HepG2 (cell line): ENCODE results near the gene ITGAE. TPM values are rescaled to one million over a fixed set of nuclear protein-coding genes. Genes with fewer than 3 reads are reported as not detected.

Experiments used
- ATAC-seq: fragments of 200-7000 bp; cut with Tn5 transposase; 3 replicates; pipeline ENCODE4 v1.9.1; 2020; ENCODE audit warnings: mild to moderate bottlenecking, moderate library complexity
- BruUV-seq: library from RNA; stranded (reverse); fragments of 400-500 nt; replicated peaks from 2 replicates; lab custom pipeline; 2021; lab: Mats Ljungman, UMichigan
- CTCF ChIA-PET: fragments of 300-600 bp; formaldehyde crosslinking; extraction: SDS; loops from one replicate; lab custom pipeline; 2021; ENCODE audit warnings: low total read pairs, inconsistent platforms, low intra/inter-chr PET ratio; lab: Yijun Ruan, JAX
- POLR2A ChIA-PET: fragments of 350-600 bp; sonication (Branson Sonifier 250); formaldehyde crosslinking; loops from one replicate; lab custom pipeline; 2020; ENCODE audit warnings: antibody characterized with exemption, inconsistent platforms; lab: Yijun Ruan, JAX
- DNase-seq: peaks from one replicate; pipeline ENCODE4 v3.0.0-alpha.2; 2015; ENCODE audit warnings: low spot score
- FAIRE-seq: peaks from 3 replicates; lab custom pipeline; 2011; peaks lifted over from hg19 to GRCh38; lab: Jason Lieb, UNC
- H2AFZ ChIP-seq: one replicate; pipeline ENCODE4 v1.6.1; 2011; ENCODE audit warnings: low read length, inconsistent platforms
- H3K27ac ChIP-seq: fragments of 300-600 bp; 3 replicates; pipeline ENCODE4 v1.8.0; 2011; ENCODE audit warnings: mixed run types, mild to moderate bottlenecking, mixed read lengths, low read length, inconsistent platforms; ENCODE audit not compliant: insufficient read depth; ENCODE audit errors: extremely low read length
- H3K27me3 ChIP-seq, 2 experiments: fragments of 200-600 bp in 1 of 2; 2 replicates in 1 of 2; 3 replicates in 1 of 2; pipeline versions ENCODE4 v1.6.0 to v1.8.0; 2011; ENCODE audit warnings: low read length in 2 of 2, mild to moderate bottlenecking in 2 of 2, moderate library complexity in 2 of 2, inconsistent platforms in 1 of 2; ENCODE audit not compliant: insufficient read depth in 2 of 2, control insufficient read depth in 1 of 2
- H3K36me3 ChIP-seq, 2 experiments: fragments of 200-600 bp in 1 of 2; replicated peaks in 1 of 2; 2 replicates in 1 of 2; 3 replicates in 1 of 2; pipeline versions ENCODE4 v1.5.1 to v1.8.0; 2011; ENCODE audit warnings: low read length in 2 of 2, inconsistent platforms in 1 of 2; ENCODE audit not compliant: insufficient read depth in 2 of 2, control insufficient read depth in 1 of 2
- H3K4me1 ChIP-seq: 2 replicates; pipeline ENCODE4 v1.5.1; 2012; ENCODE audit warnings: low read length, inconsistent platforms; ENCODE audit not compliant: insufficient read depth
- H3K4me2 ChIP-seq: 2 replicates; pipeline ENCODE4 v1.6.0; 2011; ENCODE audit warnings: low read depth, low read length, inconsistent platforms
- H3K4me3 ChIP-seq, 3 experiments: fragments of 200-600 bp in 1 of 3; sonication (generic), shearing (Covaris generic) in 1 of 3; replicated peaks in 1 of 3; 2 replicates each; pipeline ENCODE4 v1.5.1; 2011 to 2016; ENCODE audit warnings: low read length in 3 of 3, inconsistent platforms in 2 of 3, low read depth in 2 of 3, mild to moderate bottlenecking in 2 of 3, control low read depth in 1 of 3, mixed read lengths in 1 of 3; ENCODE audit not compliant: insufficient read depth in 1 of 3
- H3K79me2 ChIP-seq: one replicate; pipeline ENCODE4 v1.6.1; 2011; ENCODE audit warnings: low read length, inconsistent platforms; ENCODE audit not compliant: insufficient read depth
- H3K9ac ChIP-seq: 2 replicates; pipeline ENCODE4 v1.6.0; 2011; ENCODE audit warnings: mild to moderate bottlenecking, low read depth, low read length, inconsistent platforms; ENCODE audit not compliant: insufficient read depth
- H3K9me3 ChIP-seq: 2 replicates; pipeline ENCODE4 v1.5.1; 2012; ENCODE audit warnings: mild to moderate bottlenecking, low read length
- H4K20me1 ChIP-seq: 2 replicates; pipeline ENCODE4 v1.6.0; 2011; ENCODE audit warnings: inconsistent platforms, mild to moderate bottlenecking, low read length, moderate library complexity; ENCODE audit not compliant: insufficient read depth
- CENPBD1 ChIP-seq: sonication (generic); formaldehyde crosslinking; IDR thresholded peaks from 2 replicates; pipeline ENCODE4 v1.8.0; 2022; ENCODE audit warnings: missing genetic modification reagents, low read depth, mild to moderate bottlenecking, borderline replicate concordance
- CHCHD3 ChIP-seq: sonication (generic); formaldehyde crosslinking; IDR thresholded peaks from 2 replicates; pipeline ENCODE4 v1.8.0; 2022; ENCODE audit warnings: mild to moderate bottlenecking, missing genetic modification reagents, moderate library complexity
- FOXO4 ChIP-seq: sonication (generic); formaldehyde crosslinking; conservative IDR thresholded peaks from 2 replicates; pipeline ENCODE4 v1.8.1; 2023; ENCODE audit warnings: missing genetic modification reagents
- GABPA ChIP-seq, 2 experiments: IDR thresholded peaks; 2 replicates each; pipeline ENCODE4 v1.6.1; 2011 to 2016; ENCODE audit warnings: low read depth in 2 of 2, low read length in 1 of 2, missing biosample characterization in 1 of 2, missing genetic modification characterization in 1 of 2
- MAF1 ChIP-seq: sonication (generic); formaldehyde crosslinking; IDR thresholded peaks from 2 replicates; pipeline ENCODE4 v1.5.0; 2020; ENCODE audit warnings: missing genetic modification reagents, borderline replicate concordance
- PRMT3 ChIP-seq: sonication (generic); formaldehyde crosslinking; IDR thresholded peaks from 2 replicates; pipeline ENCODE4 v1.8.1; 2022; ENCODE audit warnings: low read depth, mild to moderate bottlenecking, moderate library complexity, missing genetic modification reagents, borderline replicate concordance
- ZNF503 ChIP-seq: sonication (generic); formaldehyde crosslinking; IDR thresholded peaks from 2 replicates; pipeline ENCODE4 v1.4.0; 2020; ENCODE audit warnings: missing genetic modification reagents
- ZNF569 ChIP-seq: sonication (generic); formaldehyde crosslinking; IDR thresholded peaks from 2 replicates; pipeline ENCODE4 v1.5.0; 2020; ENCODE audit warnings: mild to moderate bottlenecking, missing genetic modification reagents, moderate library complexity, borderline replicate concordance
- WGBS: methylation state at CpG from one replicate; pipeline ENCODE4 v1.1.6; 2017; ENCODE audit warnings: low lambda C conversion rate; 5-methylcytosine and 5-hydroxymethylcytosine counted together
- in situ Hi-C: cut with HindIII; loops from 2 replicates; pipeline ENCODE4 v1.10.0; 2017; ENCODE audit warnings: low pct_unique_long_range_greater_than_20kb; ENCODE audit not compliant: extremely low pct_ligation_motif_present
- intact Hi-C: fragments of 100-400 bp; cut with micrococcal nuclease; formaldehyde crosslinking; loops from one replicate; pipeline ENCODE4 v1.10.0; 2022; ENCODE audit not compliant: unreplicated experiment
- polyA plus RNA-seq, 8 experiments: library from polyadenylated mRNA; depleted of rRNA in 3 of 8; stranded (reverse) in 7 of 8; unstranded in 1 of 8; fragments of >200 nt; fragmentation: Illumina TruSeq in 4 of 8; extraction: Trizol in 4 of 8; gene quantifications; 2 replicates each; pipeline versions ENCODE4 v1.2.1 to v1.2.3, GENCODE V29; 2011 to 2016; ENCODE audit warnings: low read depth in 4 of 8, missing spikeins in 1 of 8, mixed read lengths in 1 of 8; ENCODE audit not compliant: insufficient read depth in 1 of 8
- total RNA-seq, 5 experiments: library from RNA; depleted of rRNA; stranded (reverse); fragments of >200 nt; fragmentation: Illumina TruSeq; extraction: Trizol; gene quantifications; 2 replicates each; pipeline ENCODE4 v1.2.3, GENCODE V29; 2016; ENCODE audit warnings: low read depth in 1 of 5

Gene ITGAE
- total and polyA plus RNA-seq, 2 of the 13 experiments (the other 11 are each of a cell fraction or from before 2014, with no cell fraction given), result 42.3 to 49.0 TPM

GRCh38 chr17:3796110-3796821 lies 4.7 kb downstream of the ITGAE start:
- no peak overlapping the region for H2AFZ ChIP-seq
- no peaks in the 10 kb centered on the region for H3K27me3 ChIP-seq
- H3K9me3 ChIP-seq, result no peaks in the 10 kb centered on the region
- 94% methylated on average over 12 of the region's 17 CpGs for WGBS
- H3K27ac ChIP-seq, result peak overlapping the region; percentile 92
- no TSS peak for BruUV-seq
- H3K4me1 ChIP-seq, result peaks cover 71% of the 10 kb centered on the region
- POLR2A ChIA-PET, result interaction anchor here (0.7 to 4.1 kb wide), 7 partner anchors 9 to 73 kb away, joined by 3 to 39 read pairs (median 5); partner anchors contain the start of genes HASPIN and NCBP3
- no peak overlapping the region for H3K4me2 ChIP-seq
- no peak overlapping the region for H3K4me3 ChIP-seq
- intact Hi-C loops (no loop called here), in situ Hi-C loops (no loop called here)
- H4K20me1 ChIP-seq, result no peaks in the 10 kb centered on the region
- DNase-seq, result no peak
- no peaks in the 10 kb centered on the region for H3K36me3 ChIP-seq
- TF ChIP-seq CENPBD1, result no peak
- no peak for TF ChIP-seq ZNF503 (CRISPR knock-in tag)
- no peak for TF ChIP-seq ZNF569 (CRISPR knock-in tag)
- 0 out of 2 replicates have a peak, but pooled peaks have one; percentile 19 for TF ChIP-seq FOXO4
- no peak for TF ChIP-seq PRMT3 (CRISPR knock-in tag)
- no peak for TF ChIP-seq GABPA (IDR thresholded peaks at IDR 0.05; ENCODE audit: low read depth, low read length)
- no peak for TF ChIP-seq GABPA (CRISPR knock-in tag; IDR thresholded peaks at IDR 0.05; ENCODE audit: low read depth)
- 0 out of 2 replicates have a peak, but pooled peaks have one; percentile 3 for TF ChIP-seq CHCHD3 (CRISPR knock-in tag)
- TF ChIP-seq MAF1 (CRISPR knock-in tag), result no peak
- TF ChIP-seq, all 625 proteins: peak for 2
- no peak for ATAC-seq
- CTCF ChIA-PET, result no interaction called here
- no peak for FAIRE-seq
- no peaks in the 10 kb centered on the region for H3K79me2 ChIP-seq
- no peak overlapping the region for H3K9ac ChIP-seq
